DOHH2 (cell line): Measurements from ENCODE around the gene ADARB1.

Experiments
- EZH2phosphoT487 ChIP-seq: fragments of 200-600 bp; sonication (generic); IDR thresholded peaks from 2 replicates; pipeline ENCODE4 v1.6.1; 2017; ENCODE audit warnings: borderline replicate concordance, mild to moderate bottlenecking, antibody characterized with exemption, low read length, moderate library complexity, mixed read lengths
- TF ChIP-seq, protein P1 (sequence below): fragments of 200-600 bp; sonication (generic); IDR thresholded peaks from one replicate; pipeline ENCODE4 v1.5.1; 2014; ENCODE audit warnings: antibody characterized with exemption, mild to moderate bottlenecking, low read depth, low read length; ENCODE audit not compliant: poor library complexity, severe bottlenecking

GRCh38 chr21:45169001-45169400 is 94.6 kb downstream of the ADARB1 start:
- TF ChIP-seq, protein P1, sequence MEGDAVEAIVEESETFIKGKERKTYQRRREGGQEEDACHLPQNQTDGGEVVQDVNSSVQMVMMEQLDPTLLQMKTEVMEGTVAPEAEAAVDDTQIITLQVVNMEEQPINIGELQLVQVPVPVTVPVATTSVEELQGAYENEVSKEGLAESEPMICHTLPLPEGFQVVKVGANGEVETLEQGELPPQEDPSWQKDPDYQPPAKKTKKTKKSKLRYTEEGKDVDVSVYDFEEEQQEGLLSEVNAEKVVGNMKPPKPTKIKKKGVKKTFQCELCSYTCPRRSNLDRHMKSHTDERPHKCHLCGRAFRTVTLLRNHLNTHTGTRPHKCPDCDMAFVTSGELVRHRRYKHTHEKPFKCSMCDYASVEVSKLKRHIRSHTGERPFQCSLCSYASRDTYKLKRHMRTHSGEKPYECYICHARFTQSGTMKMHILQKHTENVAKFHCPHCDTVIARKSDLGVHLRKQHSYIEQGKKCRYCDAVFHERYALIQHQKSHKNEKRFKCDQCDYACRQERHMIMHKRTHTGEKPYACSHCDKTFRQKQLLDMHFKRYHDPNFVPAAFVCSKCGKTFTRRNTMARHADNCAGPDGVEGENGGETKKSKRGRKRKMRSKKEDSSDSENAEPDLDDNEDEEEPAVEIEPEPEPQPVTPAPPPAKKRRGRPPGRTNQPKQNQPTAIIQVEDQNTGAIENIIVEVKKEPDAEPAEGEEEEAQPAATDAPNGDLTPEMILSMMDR, result no peak
- TF ChIP-seq EZH2phosphoT487, result no peak
